SK-N-SH treated with all-trans-retinoic acid at 6 μM for 48 hours (cell line): ENCODE data around the gene ZNF691.
"Not testable (repeated sequence)": the region's sequence is repeated elsewhere in the genome, so short reads cannot be mapped to it uniquely, and the experiment has no call there.

Source experiments
- ATAC-seq: fragments of 200-7000 bp; cut with Tn5 transposase; 3 replicates; pipeline ENCODE4 v1.9.1; 2020; ENCODE audit warnings: mild to moderate bottlenecking, moderate library complexity
- ARNTL ChIP-seq: fragments of 450-650 bp; formaldehyde crosslinking; IDR thresholded peaks from 2 replicates; pipeline ENCODE4 v1.5.0; 2020; ENCODE audit warnings: low read depth, mild to moderate bottlenecking, moderate library complexity, borderline replicate concordance
- BACH2 ChIP-seq: fragments of 250-450 bp; sonication (Bioruptor Pico); IDR thresholded peaks from 2 replicates; pipeline ENCODE4 v1.9.0; 2021; ENCODE audit warnings: mild to moderate bottlenecking, borderline replicate concordance
- CSDC2 ChIP-seq: fragments of 250-450 bp; sonication (Bioruptor Pico); IDR thresholded peaks from 2 replicates; pipeline ENCODE4 v1.5.0; 2020; ENCODE audit warnings: mild to moderate bottlenecking, moderate library complexity
- GLIS3 ChIP-seq: fragments of 250-450 bp; sonication (Bioruptor Pico); IDR thresholded peaks from 2 replicates; pipeline ENCODE4 v1.5.0; 2020; ENCODE audit warnings: mild to moderate bottlenecking, moderate library complexity
- ISL1 ChIP-seq: fragments of 250-450 bp; sonication (Bioruptor Pico); IDR thresholded peaks from 2 replicates; pipeline ENCODE4 v2.1.2; 2022; ENCODE audit warnings: mild to moderate bottlenecking, moderate library complexity
- OSR1 ChIP-seq: fragments of 250-450 bp; sonication (Bioruptor Pico); IDR thresholded peaks from 2 replicates; pipeline ENCODE4 v1.8.0; 2022; ENCODE audit warnings: moderate library complexity, mild to moderate bottlenecking, inconsistent platforms
- PPARA ChIP-seq: fragments of 250-450 bp; sonication (Bioruptor Pico); IDR thresholded peaks from 2 replicates; pipeline ENCODE4 v1.5.0; 2020; ENCODE audit warnings: mild to moderate bottlenecking, borderline replicate concordance
- TCF4 ChIP-seq: fragments of 250-450 bp; sonication (Bioruptor Pico); IDR thresholded peaks from 2 replicates; pipeline ENCODE4 v1.8.0; 2021; ENCODE audit warnings: mild to moderate bottlenecking, moderate library complexity, borderline replicate concordance
- ZNF565 ChIP-seq: fragments of 450-650 bp; formaldehyde crosslinking; conservative IDR thresholded peaks from 2 replicates; pipeline ENCODE4 v1.5.0; 2020; ENCODE audit warnings: low read depth, mild to moderate bottlenecking, moderate library complexity
- ZNF70 ChIP-seq: fragments of 450-650 bp; formaldehyde crosslinking; IDR thresholded peaks from 2 replicates; pipeline ENCODE4 v1.5.0; 2020; ENCODE audit warnings: mild to moderate bottlenecking, moderate library complexity
- ZNF8 ChIP-seq: fragments of 450-650 bp; formaldehyde crosslinking; IDR thresholded peaks from 2 replicates; pipeline ENCODE4 v1.5.0; 2020; ENCODE audit warnings: mild to moderate bottlenecking, moderate library complexity
- TF ChIP-seq, protein P1 (sequence below): fragments of 250-450 bp; sonication (Bioruptor Pico); IDR thresholded peaks from 2 replicates; pipeline ENCODE4 v1.5.1; 2021; ENCODE audit warnings: mild to moderate bottlenecking, moderate library complexity
- TF ChIP-seq, protein P2 (sequence below): fragments of 250-450 bp; sonication (Bioruptor Pico); IDR thresholded peaks from 2 replicates; pipeline ENCODE4 v1.5.1; 2020; ENCODE audit warnings: low read depth, mild to moderate bottlenecking, moderate library complexity
- TF ChIP-seq, protein P3 (sequence below): fragments of 250-450 bp; sonication (Bioruptor Pico); IDR thresholded peaks from 2 replicates; pipeline ENCODE4 v1.8.0; 2021; ENCODE audit warnings: low read depth, mild to moderate bottlenecking, moderate library complexity, borderline replicate concordance

The ZNF691 gene

DNA sequence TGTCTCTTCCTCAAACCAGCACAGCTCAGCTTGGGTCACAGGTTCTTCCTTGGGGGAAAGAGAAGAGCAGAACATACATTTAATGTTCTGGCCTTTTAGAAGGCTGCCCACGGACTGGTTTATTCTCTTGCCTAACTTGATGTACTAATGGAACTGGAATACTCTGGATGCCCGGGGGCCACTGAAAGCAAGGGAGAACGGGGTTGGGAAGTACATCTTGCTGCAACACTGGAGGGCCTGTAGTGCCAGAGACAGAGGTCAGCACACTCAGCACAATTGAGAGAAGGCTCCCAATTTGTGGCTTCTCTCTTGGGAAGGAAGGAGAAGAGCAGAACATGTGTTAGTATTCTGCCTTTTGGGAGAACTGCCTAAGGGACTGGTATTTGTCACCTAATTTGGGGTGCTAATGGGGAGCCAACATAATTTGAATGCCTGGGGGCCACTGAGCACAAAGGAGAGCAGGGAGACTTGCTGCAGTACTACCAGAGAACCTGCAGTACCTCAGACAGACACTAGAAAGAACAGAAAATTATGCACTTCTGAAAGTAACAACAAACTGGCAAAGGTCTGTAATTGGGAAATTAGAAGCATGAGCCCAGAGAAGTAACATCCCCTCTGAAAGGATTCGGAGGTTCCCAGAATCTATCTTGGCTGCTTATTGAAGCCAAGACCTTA is 14.1 kb downstream of the ZNF691 start:
- TF ChIP-seq, protein P1, sequence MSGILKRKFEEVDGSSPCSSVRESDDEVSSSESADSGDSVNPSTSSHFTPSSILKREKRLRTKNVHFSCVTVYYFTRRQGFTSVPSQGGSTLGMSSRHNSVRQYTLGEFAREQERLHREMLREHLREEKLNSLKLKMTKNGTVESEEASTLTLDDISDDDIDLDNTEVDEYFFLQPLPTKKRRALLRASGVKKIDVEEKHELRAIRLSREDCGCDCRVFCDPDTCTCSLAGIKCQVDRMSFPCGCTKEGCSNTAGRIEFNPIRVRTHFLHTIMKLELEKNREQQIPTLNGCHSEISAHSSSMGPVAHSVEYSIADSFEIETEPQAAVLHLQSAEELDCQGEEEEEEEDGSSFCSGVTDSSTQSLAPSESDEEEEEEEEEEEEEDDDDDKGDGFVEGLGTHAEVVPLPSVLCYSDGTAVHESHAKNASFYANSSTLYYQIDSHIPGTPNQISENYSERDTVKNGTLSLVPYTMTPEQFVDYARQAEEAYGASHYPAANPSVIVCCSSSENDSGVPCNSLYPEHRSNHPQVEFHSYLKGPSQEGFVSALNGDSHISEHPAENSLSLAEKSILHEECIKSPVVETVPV, result no peak
- TF ChIP-seq ZNF8, result no peak
- no peak for TF ChIP-seq TCF4 (CRISPR knock-in tag)
- TF ChIP-seq, protein P2, sequence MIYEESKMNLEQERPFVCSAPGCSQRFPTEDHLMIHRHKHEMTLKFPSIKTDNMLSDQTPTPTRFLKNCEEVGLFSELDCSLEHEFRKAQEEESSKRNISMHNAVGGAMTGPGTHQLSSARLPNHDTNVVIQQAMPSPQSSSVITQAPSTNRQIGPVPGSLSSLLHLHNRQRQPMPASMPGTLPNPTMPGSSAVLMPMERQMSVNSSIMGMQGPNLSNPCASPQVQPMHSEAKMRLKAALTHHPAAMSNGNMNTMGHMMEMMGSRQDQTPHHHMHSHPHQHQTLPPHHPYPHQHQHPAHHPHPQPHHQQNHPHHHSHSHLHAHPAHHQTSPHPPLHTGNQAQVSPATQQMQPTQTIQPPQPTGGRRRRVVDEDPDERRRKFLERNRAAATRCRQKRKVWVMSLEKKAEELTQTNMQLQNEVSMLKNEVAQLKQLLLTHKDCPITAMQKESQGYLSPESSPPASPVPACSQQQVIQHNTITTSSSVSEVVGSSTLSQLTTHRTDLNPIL (CRISPR knock-in tag), result no peak
- no peak for TF ChIP-seq GLIS3 (CRISPR knock-in tag)
- no peak for TF ChIP-seq ZNF565 (CRISPR knock-in tag)
- TF ChIP-seq ISL1 (CRISPR knock-in tag), result no peak
- TF ChIP-seq OSR1 (CRISPR knock-in tag), result no peak
- TF ChIP-seq, all 23 proteins: peak for 0
- ATAC-seq, result no peak

DNA sequence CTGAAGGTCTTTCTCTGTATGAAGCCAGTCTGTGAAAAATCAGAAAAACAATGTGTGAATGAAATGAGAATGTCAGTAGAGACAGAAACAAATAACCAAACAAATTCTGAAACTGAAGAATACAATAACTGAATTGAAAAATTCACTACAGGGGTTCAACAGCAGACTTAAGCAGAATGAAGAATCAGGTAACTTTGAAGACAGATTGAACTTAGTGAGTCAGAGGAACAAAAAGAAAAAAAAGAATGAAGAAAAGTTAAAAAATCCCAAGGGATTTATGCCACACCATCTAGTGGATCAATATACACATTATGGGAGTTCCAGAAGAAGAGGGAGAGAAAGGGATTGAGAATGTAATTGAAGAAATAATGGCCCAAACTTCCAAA is 14.6 kb downstream of the ZNF691 start:
- TF ChIP-seq PPARA (CRISPR knock-in tag) (no peak), ISL1 (CRISPR knock-in tag) (no peak), TCF4 (CRISPR knock-in tag) (no peak), OSR1 (CRISPR knock-in tag) (no peak), ZNF70 (CRISPR knock-in tag) (no peak), GLIS3 (CRISPR knock-in tag) (no peak), ZNF565 (CRISPR knock-in tag) (no peak), CSDC2 (CRISPR knock-in tag) (no peak)
- TF ChIP-seq, protein P2 (CRISPR knock-in tag), result no peak
- TF ChIP-seq, protein P3, sequence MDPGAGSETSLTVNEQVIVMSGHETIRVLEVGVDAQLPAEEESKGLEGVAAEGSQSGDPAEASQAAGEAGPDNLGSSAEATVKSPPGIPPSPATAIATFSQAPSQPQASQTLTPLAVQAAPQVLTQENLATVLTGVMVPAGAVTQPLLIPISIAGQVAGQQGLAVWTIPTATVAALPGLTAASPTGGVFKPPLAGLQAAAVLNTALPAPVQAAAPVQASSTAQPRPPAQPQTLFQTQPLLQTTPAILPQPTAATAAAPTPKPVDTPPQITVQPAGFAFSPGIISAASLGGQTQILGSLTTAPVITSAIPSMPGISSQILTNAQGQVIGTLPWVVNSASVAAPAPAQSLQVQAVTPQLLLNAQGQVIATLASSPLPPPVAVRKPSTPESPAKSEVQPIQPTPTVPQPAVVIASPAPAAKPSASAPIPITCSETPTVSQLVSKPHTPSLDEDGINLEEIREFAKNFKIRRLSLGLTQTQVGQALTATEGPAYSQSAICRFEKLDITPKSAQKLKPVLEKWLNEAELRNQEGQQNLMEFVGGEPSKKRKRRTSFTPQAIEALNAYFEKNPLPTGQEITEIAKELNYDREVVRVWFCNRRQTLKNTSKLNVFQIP (CRISPR knock-in tag), result no peak
- TF ChIP-seq, all 23 proteins: peak for 0
- ATAC-seq, result no peak

DNA sequence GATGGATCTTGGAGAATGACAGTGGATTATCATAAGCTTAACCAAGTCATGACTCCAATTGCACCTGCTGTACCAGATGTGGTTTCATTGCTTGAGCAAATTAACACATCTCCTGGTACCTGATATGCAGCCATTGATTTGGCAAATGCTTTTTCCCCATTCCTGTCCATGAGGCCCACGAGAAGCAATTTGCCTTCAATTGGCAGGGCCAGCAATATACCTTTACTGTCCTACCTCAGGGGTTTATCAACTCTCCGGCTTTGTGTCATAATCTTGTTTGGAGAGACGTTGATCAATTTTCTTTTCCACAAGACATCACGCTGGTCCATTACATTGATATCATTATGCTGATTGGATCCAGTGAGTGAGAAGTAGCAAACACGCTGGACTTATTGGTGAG is 20.1 kb downstream of the ZNF691 start:
- TF ChIP-seq BACH2 (CRISPR knock-in tag) (no peak), ARNTL (CRISPR knock-in tag) (no peak), CSDC2 (CRISPR knock-in tag) (no peak), ZNF70 (CRISPR knock-in tag) (no peak)
- TF ChIP-seq, protein P2 (CRISPR knock-in tag), result no peak
- no peak for ATAC-seq

DNA sequence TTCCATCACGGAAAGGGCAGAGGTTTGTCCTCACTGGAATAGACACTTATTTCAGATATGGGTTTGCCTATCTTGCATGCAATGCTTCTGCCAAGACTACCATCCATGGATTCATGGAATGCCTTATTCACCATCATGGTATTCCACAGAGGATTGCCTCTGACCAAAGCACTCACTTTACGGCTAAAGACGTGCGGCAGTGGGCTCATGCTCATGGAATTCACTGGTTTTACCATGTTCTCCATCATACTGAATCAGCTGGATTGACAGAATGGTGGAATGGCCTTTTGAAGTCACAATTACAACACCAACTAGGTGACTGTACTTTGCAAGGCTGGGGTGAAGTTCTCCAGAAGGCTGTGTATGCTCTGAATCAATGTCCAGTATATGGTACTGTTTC is 22.1 kb downstream of the ZNF691 start:
- ATAC-seq, result not testable (repeated sequence)

DNA sequence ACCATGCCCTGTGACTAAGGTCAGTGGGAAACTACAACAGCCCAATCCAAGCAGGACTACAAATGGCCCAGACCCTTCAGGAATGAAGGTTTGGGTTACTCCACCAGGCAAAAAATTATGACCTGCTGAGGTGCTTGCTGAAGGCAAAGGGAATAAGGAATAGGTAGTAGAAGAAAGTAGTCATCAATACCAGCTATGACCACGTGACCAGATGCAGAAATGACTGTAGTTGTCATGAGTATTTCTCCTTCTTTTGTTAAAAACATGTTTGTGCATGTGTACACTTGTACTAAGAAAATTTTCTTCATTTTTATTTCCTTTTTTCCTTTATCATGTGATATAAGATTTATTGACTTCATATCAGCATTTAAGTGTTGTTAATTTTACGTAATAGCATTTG is 22.8 kb downstream of the ZNF691 start:
- ATAC-seq, result not testable (repeated sequence)

DNA sequence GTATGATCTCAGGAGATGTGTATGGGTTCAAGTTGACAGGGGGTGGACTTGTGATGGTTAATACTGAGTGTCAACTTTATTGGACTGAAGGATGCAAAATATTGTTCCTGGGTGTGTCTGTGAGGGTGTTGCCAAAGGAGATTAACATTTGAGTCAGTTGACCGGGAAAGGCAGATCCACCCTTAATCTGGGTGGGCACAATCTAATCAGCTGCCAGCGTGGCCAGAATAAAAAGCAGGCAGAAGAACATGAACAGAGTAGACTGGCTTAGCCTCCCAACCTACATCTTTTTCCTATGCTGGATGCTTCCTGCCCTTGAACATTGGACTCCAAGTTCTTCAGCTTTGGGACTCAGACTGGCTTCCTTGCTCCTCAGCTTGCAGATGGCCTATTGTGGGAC is 23.3 kb downstream of the ZNF691 start:
- not testable (repeated sequence) for ATAC-seq

DNA sequence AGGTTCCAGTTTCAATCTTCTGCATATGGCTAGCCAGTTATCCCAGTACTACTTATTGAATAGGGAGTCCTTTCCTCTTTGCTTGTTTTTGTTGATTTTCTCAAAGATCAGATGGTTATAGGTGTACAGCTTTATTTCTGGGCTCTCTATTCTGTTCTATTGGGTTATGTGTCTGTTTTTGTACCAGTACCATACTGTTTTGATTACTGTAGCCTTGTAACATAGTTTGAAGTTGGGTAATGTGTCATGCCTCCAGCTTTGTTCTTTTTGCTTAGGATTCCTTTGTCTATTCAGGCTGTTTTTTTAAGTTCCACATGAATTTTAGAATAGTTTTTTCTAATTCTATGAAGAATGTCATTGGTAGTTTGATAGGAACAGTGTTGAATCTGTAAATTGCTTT is 26.7 kb downstream of the ZNF691 start:
- not testable (repeated sequence) for ATAC-seq
